K562 (cell line): ENCODE results near the gene TIMM22. TPM values are rescaled to one million over a fixed set of nuclear protein-coding genes. Genes with fewer than 3 reads are reported as not detected.

Source experiments
- ATAC-seq: fragments of 200-7000 bp; cut with Tn5 transposase; 3 replicates; pipeline ENCODE4 v1.9.1; 2020; ENCODE audit warnings: moderate library complexity
- BruUV-seq: library from RNA; stranded (reverse); fragments of 400-500 nt; replicated peaks from 2 replicates; lab custom pipeline; 2021; lab: Mats Ljungman, UMichigan
- CTCF ChIA-PET: fragments of 300-600 bp; formaldehyde crosslinking; extraction: SDS; loops from one replicate; lab custom pipeline; 2021; ENCODE audit warnings: low intra/inter-chr PET ratio; lab: Yijun Ruan, JAX
- POLR2A ChIA-PET: fragments of 300-600, 350-650 bp; sonication (Branson Sonifier 250); formaldehyde crosslinking; extraction: SDS; loops from one replicate; lab custom pipeline; 2021; ENCODE audit warnings: antibody characterized with exemption, inconsistent platforms; lab: Yijun Ruan, JAX
- DNase-seq, 4 experiments: peaks; one replicate each; pipeline versions ENCODE4 v3.0.0 to v3.0.0-alpha.2; 2011 to 2018; ENCODE audit warnings: low spot score in 3 of 4, mixed read lengths in 3 of 4; ENCODE audit errors: extremely low read depth in 1 of 4
- FAIRE-seq: peaks from 2 replicates; lab custom pipeline; 2011; peaks lifted over from hg19 to GRCh38; lab: Jason Lieb, UNC
- H2AFZ ChIP-seq: 2 replicates; pipeline ENCODE4 v1.6.0; 2011; ENCODE audit warnings: low read depth, low read length, control low read depth, inconsistent platforms
- H3K27ac ChIP-seq: fragments of 200-600 bp; 3 replicates; pipeline ENCODE4 v1.8.0; 2011; ENCODE audit warnings: low read depth, mild to moderate bottlenecking, control low read depth, inconsistent platforms, low read length, moderate library complexity, mixed read lengths; ENCODE audit errors: extremely low read depth
- H3K27me3 ChIP-seq, 2 experiments: fragments of 300-600 bp in 1 of 2; 2 replicates in 1 of 2; 3 replicates in 1 of 2; pipeline versions ENCODE4 v1.6.0 to v1.8.0; 2011; ENCODE audit warnings: inconsistent platforms in 2 of 2, low read length in 2 of 2, mild to moderate bottlenecking in 1 of 2, mixed read lengths in 1 of 2, moderate library complexity in 1 of 2; ENCODE audit not compliant: control insufficient read depth in 2 of 2, insufficient read depth in 2 of 2
- H3K36me3 ChIP-seq: fragments of 300-600 bp; 3 replicates; pipeline ENCODE4 v1.8.0; 2011; ENCODE audit warnings: mild to moderate bottlenecking, low read length, inconsistent platforms; ENCODE audit not compliant: control insufficient read depth, insufficient read depth
- H3K4me1 ChIP-seq, 2 experiments: fragments of 200-600 bp in 1 of 2; replicated peaks in 1 of 2; 2 replicates in 1 of 2; 3 replicates in 1 of 2; pipeline versions ENCODE4 v1.5.1 to v1.8.0; 2011; ENCODE audit warnings: inconsistent platforms in 2 of 2, low read length in 2 of 2, mild to moderate bottlenecking in 1 of 2, mixed read lengths in 1 of 2, moderate library complexity in 1 of 2; ENCODE audit not compliant: control insufficient read depth in 2 of 2, insufficient read depth in 2 of 2
- H3K4me2 ChIP-seq: 2 replicates; pipeline ENCODE4 v1.6.1; 2011; ENCODE audit warnings: low read length, control low read depth, inconsistent platforms, mixed read lengths; ENCODE audit not compliant: insufficient read depth
- H3K4me3 ChIP-seq: fragments of 200-600 bp; sonication (generic), shearing (Covaris generic); 2 replicates; pipeline ENCODE4 v1.5.1; 2016; ENCODE audit warnings: control low read depth, inconsistent platforms
- H3K79me2 ChIP-seq: fragments of 200-600 bp; 3 replicates; pipeline ENCODE4 v1.8.0; 2011; ENCODE audit warnings: low read length, inconsistent platforms; ENCODE audit not compliant: control insufficient read depth, insufficient read depth
- H3K9ac ChIP-seq, 2 experiments: 2 replicates each; pipeline versions ENCODE4 v1.6.0 to v1.6.1; 2011; ENCODE audit warnings: low read depth in 2 of 2, low read length in 2 of 2, control low read depth in 1 of 2, inconsistent platforms in 1 of 2, mild to moderate bottlenecking in 1 of 2, mixed read lengths in 1 of 2; ENCODE audit not compliant: insufficient read depth in 1 of 2
- H3K9me1 ChIP-seq: one replicate; pipeline ENCODE4 v1.6.0; 2011; ENCODE audit warnings: inconsistent platforms, mild to moderate bottlenecking, low read length, moderate library complexity; ENCODE audit not compliant: control insufficient read depth, insufficient read depth
- H3K9me3 ChIP-seq: replicated peaks from 2 replicates; pipeline ENCODE4 v1.5.1; 2011; ENCODE audit warnings: low read depth, low read length, inconsistent platforms; ENCODE audit not compliant: control insufficient read depth, insufficient read depth
- H4K20me1 ChIP-seq: replicated peaks from 2 replicates; pipeline ENCODE4 v1.6.1; 2011; ENCODE audit warnings: low read length, inconsistent platforms, mixed read lengths; ENCODE audit not compliant: control insufficient read depth, insufficient read depth
- LCOR ChIP-seq: sonication (generic); formaldehyde crosslinking; IDR thresholded peaks from 2 replicates; pipeline ENCODE4 v1.8.0; 2022; ENCODE audit warnings: mild to moderate bottlenecking, missing genetic modification reagents
- NFIX ChIP-seq: fragments of 250-450 bp; sonication (Bioruptor Pico); IDR thresholded peaks from 2 replicates; pipeline ENCODE4 v1.4.0; 2020; ENCODE audit warnings: low read depth, mild to moderate bottlenecking, moderate library complexity
- NR2F6 ChIP-seq: fragments of 450-650 bp; formaldehyde crosslinking; IDR thresholded peaks from 2 replicates; pipeline ENCODE4 v1.4.0; 2020; ENCODE audit warnings: mild to moderate bottlenecking
- WGBS: fragments of 100-300 bp; shearing (Covaris generic); methylation state at CpG from one replicate; pipeline ENCODE4 v1.1.6; 2016; ENCODE audit warnings: low coverage, mixed read lengths; ENCODE audit not compliant: insufficient coverage; ENCODE audit errors: missing lambda C conversion rate; 5-methylcytosine and 5-hydroxymethylcytosine counted together
- in situ Hi-C: fragments of 300-500 bp; cut with MboI; formaldehyde crosslinking; loops from 4 replicates; pipeline ENCODE4 v1.15.0; 2018; ENCODE audit warnings: inconsistent platforms, mixed read lengths
- intact Hi-C: fragments of 100-400 bp; cut with micrococcal nuclease; formaldehyde crosslinking; loops from 2 replicates; pipeline ENCODE4 v1.14.2; 2022
- polyA plus RNA-seq, 8 experiments: library from polyadenylated mRNA; depleted of rRNA in 4 of 8; stranded (reverse) in 5 of 8; unstranded in 3 of 8; fragments of >200 nt; fragmentation: Nextera tagmentation in 2 of 8; fragmentation: Illumina TruSeq in 1 of 8; extraction: Ambion mirVana in 2 of 8; extraction: Trizol in 1 of 8; gene quantifications; 2 replicates each; pipeline versions ENCODE4 v1.2.1 to v1.2.3, GENCODE V29; 2011 to 2014; ENCODE audit warnings: inconsistent platforms in 1 of 8, missing spikeins in 1 of 8
- total RNA-seq, 7 experiments: library from RNA; depleted of rRNA in 6 of 7; stranded (reverse); fragments of >200 nt in 6 of 7; fragmentation: Illumina TruSeq in 2 of 7; extraction: Trizol in 2 of 7; gene quantifications; 2 replicates each; pipeline versions ENCODE4 v1.2.1 to v1.2.3, GENCODE V29; 2011 to 2021; ENCODE audit warnings: low replicate concordance in 1 of 7
- TF ChIP-seq, protein P1 (sequence below): fragments of 450-650 bp; IDR thresholded peaks from 2 replicates; pipeline ENCODE4 v1.6.1; 2016; ENCODE audit warnings: low read depth, mild to moderate bottlenecking, moderate library complexity

The TIMM22 gene
- total and polyA plus RNA-seq, 9 of the 15 experiments (the other 6 are each of a cell fraction or from before 2014, with no cell fraction given), result 5.9 to 14.1 (median 10.3) TPM

DNA sequence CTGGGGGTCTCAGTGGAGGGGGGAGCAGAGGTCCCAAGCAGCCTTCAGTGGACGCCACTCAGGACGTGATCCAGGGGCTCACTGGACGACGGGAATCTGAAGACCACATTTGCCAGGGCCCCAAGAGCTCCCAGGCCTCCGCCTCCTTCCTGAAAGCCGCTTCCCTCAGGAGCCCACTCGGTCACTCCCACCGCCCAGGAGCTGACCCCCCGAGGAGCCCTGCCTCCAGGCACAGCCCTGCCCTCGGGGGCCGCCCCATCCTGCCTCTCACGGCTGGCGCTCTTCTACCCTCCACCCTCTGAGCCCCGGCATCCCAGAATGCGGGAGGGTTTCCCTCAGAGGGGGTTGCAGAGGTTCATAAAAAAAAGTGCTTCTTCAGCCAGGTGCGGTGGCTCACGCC is 24.2 kb downstream of the TIMM22 start:
- DNase-seq (no peak), ATAC-seq (no peak), FAIRE-seq (no peak)
- TF ChIP-seq LCOR, result no peak
- TF ChIP-seq NFIX, result no peak
- TF ChIP-seq, protein P1, sequence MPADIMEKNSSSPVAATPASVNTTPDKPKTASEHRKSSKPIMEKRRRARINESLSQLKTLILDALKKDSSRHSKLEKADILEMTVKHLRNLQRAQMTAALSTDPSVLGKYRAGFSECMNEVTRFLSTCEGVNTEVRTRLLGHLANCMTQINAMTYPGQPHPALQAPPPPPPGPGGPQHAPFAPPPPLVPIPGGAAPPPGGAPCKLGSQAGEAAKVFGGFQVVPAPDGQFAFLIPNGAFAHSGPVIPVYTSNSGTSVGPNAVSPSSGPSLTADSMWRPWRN, result no peak
- TF ChIP-seq NR2F6 (CRISPR knock-in tag), result no peak
- no peak overlapping the region for H3K4me3 ChIP-seq
- no peak overlapping the region for H3K4me2 ChIP-seq
- BruUV-seq, result no TSS peak
- H3K9ac ChIP-seq, result no peak overlapping the region
- POLR2A ChIA-PET, result interaction anchor here (0.6 to 1.3 kb wide), 2 partner anchors 11 to 16 kb away, joined by 3 to 5 read pairs; no protein-coding TSS in a partner anchor
- CTCF ChIA-PET, result no interaction called here
- 11% methylated on average over 10 of the region's 17 CpGs for WGBS
- peaks cover 0 to 21% of the 10 kb centered on the region in 2 experiments; a peak in 2 of 5 replicates for H3K4me1 ChIP-seq
- peaks cover 17 to 76% of the 10 kb centered on the region in 2 experiments; a peak in 4 of 5 replicates for H3K27me3 ChIP-seq
- H3K79me2 ChIP-seq, result no peaks in the 10 kb centered on the region
- no peaks in the 10 kb centered on the region; the same call in 1 of the 2 replicates for H4K20me1 ChIP-seq
- no peaks in the 10 kb centered on the region for H3K36me3 ChIP-seq
- in situ Hi-C loops, result no loop called here
- no peak overlapping the region for H2AFZ ChIP-seq
- H3K9me1 ChIP-seq, result no peaks in the 10 kb centered on the region
- H3K27ac ChIP-seq, result no peak overlapping the region
- H3K9me3 ChIP-seq, result no peaks in the 10 kb centered on the region
- intact Hi-C loops, result no loop called here
